Stimulated activated naive CD4-positive, alpha-beta T cell (primary cell): Measurements from ENCODE around the gene PSEN2.
"Not testable (repeated sequence)": the region's sequence is repeated elsewhere in the genome, so short reads cannot be mapped to it uniquely, and the experiment has no call there.

Source experiments
- DNase-seq, 6 experiments: peaks; one replicate each; lab custom pipeline; 2025; lab: John Stamatoyannopoulos, UW

Gene PSEN2

DNA sequence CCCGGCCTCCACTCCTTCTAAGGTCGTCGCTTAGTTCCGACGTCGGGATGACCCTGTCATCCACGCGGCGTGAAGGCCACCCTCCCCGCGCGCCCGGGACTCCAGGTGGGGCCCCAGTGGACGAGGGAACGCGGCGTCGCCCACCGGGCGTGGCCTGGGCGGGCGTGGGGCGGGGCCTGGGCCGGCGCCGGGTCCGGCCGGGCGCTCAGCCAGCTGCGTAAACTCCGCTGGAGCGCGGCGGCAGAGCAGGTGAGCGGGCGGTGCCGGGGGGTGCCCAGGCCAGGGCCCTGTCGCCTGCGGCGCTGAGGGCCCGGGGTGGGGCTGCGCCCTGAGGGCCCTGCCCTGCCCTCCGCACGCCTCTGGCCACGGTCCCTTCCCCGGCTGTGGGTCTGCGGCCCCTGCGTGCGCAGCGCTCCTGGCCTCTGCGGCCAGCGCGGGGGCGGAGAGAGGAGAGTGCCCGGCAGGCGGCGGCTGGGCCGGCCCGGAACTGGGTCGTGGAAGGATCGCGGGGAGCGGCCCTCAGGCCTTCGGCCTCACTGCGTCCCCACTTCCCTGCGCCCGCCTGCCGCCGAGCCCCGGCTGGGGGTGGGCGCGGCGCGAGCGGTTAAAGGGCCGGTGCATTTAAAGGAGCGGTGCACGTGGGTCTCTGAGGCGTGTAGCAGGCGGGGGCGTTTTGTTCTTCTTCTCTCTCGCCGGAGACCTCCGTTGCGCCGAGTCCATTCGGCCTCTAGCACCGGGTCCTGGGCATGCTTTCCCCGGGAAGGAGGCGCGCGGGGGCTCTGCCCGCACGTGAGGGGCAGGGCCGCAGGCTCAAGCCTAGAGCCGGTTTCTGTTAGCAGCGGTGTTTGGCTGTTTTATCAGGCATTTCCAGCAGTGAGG lies at the start of gene PSEN2:
TSS of gene PSEN2 (plus strand) at position 216 of the 879 bp plus-strand sequence. CDS start 11,292 bp downstream, outside the sequence.
- peak in 4 of 6 experiments; percentile 15 to 45 (median 22) for DNase-seq

DNA sequence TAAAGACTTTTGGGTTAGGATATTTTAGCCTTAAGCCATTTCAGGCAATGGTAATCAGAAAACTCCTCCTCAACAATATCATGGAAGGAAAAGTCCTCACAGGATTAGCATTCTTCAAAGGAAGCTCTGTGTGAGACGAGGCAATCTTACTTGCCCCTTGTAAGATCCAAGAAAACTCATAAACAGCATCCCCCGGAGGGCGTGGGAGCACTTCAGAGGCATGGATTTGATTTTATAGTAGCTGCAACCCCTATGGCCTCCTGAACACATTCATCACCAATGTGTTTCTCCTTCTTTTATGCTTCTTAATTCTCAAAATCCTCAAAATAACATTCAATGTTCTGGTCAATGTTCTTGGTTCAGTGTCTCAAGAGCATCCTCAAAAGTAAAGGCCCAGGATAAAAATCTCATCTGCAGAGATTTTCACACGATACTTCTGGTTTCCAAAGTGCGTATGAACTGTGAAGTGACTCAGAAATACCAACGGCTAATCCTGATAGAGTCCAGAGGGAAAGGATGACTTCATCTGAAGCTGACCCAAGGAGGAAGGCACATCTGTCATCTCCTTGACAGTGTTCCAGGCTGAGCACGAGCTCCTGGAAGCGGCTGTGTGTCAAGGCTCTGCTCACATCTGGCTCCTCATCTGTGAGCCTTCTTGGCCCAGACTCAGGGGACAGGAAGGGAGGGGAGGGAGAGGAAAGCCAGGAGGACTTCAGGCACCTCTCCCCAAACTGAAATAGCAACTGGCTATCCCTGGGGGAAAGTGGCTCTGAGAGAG lies 49.3 kb upstream of the PSEN2 start:
- no peak for DNase-seq

DNA sequence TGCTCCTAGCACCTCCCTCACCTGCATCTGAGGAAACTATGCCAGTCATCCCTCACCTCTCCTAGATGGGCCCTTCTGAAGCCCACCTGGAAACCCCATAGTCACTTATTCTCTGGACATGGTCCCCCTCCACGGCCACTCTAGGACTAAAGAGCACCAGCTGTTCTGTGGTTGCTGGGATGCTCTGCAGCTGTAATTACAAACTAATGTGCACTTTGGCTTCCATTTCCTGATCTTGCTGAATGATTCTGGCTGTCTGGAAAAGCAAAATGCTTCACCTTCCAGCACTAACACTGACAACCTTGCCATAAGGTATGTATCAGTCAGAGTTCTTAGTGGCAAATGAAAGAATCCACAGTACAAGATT lies 48.7 kb upstream of the PSEN2 start:
- no peak for DNase-seq

DNA sequence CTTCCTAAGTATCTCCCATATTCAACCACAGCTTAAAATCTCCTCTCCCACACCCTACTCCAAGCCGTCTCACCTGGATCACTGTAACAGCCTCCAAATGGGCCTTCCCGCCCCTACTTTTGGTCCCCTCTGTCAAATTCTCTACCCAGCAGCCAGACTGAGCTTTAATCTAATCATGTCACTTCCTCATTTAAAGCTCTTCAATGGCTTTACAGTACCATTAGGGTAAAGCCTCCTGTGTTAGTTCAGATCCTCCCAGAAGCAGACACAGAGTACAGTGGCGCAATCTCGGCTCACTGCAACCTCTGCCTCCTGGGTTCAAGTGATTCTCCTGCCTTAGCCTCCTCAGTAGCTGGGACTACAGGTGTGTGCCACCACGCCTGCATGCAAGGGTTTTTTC lies 46.8 kb upstream of the PSEN2 start:
- no peak for DNase-seq

DNA sequence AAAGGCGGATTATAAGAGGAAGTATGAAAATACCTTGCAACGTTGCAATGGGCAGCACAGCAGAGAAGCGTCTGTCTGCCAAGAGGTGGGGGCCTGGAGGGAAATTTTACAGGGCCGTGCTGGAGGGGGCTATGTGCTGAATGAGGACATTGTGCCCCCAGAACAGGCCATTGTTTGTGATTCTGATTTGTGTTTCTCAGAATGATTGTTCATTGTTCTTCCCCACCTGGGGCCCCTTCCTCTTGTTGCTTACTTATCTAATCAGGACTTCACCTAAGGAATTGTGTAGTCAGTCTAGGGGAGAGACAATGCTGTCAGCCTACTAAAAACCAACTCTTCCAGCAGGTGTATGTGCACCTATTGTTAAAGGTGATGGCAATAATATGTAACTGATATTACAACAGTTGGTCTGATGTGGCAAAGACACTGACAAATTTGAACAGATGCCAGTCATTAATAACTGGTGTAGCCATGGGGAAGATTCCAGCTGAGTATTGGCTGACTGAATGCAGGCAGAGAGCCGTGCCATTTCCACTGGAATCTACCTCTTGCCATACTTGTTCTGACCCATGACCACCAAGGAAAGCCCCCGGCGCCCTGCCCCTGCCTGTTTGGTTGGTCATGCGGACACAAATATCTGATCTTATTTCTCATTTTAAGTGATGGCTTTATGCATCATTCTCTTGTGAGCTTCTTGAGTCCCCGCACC lies 45.2 kb upstream of the PSEN2 start:
- no peak for DNase-seq

DNA sequence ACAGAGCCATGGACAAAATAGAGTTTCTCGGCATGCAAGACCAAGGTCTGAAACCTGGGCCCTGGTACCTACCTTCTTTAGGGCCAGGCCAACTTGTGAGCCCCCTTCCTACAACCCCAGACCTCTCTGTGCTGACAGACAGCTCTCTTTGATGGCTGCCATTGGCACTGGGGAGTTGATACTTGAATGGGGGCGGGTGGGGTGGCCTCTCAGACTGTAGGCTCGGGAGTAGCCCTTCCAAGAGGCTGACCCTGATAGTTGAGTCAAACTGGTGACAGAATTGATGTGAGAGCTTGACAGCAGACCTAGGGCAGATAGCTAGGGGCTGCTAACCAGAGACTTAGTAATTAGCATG lies 44.7 kb upstream of the PSEN2 start:
- DNase-seq, result no peak

DNA sequence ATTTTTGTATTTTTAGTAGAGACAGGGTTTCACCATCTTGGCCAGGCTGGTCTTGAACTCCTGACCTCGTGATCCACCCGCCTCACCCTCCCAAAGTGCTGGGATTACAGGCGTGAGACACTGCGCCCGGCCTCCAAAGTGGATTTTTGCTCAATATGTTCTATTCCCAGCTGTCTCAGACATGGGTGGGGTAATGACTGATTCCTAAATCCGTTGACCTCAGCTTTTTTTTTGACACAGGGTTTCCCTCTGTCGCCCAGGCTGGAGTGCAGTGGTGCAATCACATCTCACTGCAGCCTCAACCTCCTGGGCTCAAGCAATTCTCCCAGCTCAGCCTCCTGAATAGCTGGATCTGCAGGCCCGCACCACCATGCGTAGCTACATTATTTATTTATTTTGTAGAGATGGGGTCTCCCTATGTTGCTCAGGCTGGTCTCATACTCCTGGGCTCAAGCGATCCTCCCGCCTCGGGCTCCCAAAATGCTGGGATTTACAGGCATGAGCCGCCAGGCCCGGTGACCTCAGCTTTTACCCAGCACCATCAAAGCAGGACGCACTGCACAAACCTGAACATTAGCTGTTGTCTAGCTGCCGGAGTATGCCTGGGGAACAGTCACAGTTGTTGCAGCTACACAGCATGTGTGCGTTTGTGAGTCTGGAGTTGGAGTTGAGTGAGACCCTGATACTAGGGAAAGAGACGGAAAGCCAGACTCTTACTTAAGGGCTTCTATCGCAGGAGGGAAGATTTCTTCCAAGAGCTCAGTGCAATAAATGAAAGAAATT lies 43.7 kb upstream of the PSEN2 start:
- DNase-seq, result no peak

DNA sequence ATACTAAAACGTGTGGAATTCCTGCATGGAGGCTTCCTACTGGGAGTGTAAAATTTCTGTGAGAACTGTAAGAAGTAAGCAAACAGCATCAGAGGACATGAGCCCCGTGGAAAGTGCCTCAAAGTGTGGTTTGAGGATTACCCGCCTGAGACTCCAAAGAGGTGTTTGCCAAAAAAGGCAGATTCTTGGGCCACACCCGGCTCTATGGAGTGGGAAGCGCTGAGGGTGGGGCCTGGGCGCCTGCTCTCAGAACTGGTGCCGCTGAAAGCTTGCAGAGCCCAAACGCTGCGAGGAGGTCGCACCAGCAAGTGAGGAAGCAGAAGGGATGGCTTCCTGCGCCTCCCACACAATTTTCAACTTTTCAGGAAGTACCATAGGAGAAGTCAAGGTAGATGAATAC lies 43.0 kb upstream of the PSEN2 start:
- peak in 2 of 6 experiments; percentile 8 to 41 for DNase-seq

DNA sequence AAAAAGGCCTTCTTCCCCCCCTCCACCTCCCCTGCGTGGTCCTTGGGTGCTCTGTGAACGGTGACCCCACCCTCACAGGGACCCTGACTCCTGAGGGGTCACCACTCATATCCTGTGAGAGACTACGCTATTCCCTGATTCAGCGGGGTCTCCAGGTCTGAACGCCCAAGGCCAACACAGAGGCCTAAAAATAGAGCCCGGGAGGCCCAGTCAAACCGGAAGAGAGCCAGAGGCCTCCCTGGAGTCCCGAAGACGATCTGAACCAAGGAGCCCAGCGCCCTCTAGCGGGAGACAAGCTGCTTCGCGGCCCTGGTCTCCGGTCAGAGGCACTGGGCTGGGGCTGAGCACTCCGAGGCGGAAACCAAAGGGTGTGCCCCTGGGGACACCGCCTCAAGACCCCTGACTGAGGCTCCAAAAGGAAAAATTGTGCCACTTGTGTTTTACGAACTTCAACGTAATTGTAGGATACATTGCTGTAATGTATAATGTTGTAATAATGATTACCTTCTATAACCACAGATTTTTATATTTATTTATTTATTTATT lies 42.4 kb upstream of the PSEN2 start:
- peak; percentile 75 to 92 (median 91) for DNase-seq

DNA sequence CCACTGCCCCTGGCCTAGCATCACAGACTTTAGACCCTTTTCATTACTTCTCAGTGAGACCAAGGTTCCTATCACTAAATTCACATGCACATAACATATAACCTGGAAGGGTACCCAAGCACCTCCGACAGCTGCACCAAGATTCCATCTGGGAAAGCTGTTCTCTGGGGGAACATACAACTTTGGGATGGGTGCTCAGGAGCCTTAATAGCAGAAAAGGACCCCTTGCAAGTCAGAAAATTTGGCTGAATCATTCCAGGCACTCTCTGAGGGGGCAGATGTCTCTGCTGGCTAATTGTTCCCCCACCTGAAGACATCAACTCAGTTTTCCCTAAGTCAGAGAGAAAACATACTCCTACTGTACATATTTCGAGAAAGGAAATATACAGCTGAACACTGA lies 41.3 kb upstream of the PSEN2 start:
- DNase-seq, result no peak

DNA sequence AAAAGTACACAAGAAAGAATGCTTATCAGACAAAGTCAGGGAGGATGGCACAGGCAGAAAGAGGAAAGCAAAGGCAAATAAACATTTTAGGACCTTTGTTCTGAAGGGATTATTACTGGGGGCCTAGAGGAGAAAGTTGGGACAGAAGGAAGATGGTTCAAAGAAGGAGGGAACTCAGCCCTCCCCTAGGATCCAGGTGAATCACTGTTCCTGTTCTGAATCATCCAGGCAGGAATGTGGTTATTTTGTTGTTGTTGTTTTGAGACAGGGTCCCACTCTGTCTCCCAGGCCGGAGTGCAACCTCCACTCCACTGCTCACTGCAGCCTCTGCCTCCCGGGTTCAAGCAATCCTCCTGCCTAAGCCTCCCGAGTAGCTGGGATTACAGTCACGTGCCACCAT lies 38.5 kb upstream of the PSEN2 start:
- DNase-seq, result no peak

DNA sequence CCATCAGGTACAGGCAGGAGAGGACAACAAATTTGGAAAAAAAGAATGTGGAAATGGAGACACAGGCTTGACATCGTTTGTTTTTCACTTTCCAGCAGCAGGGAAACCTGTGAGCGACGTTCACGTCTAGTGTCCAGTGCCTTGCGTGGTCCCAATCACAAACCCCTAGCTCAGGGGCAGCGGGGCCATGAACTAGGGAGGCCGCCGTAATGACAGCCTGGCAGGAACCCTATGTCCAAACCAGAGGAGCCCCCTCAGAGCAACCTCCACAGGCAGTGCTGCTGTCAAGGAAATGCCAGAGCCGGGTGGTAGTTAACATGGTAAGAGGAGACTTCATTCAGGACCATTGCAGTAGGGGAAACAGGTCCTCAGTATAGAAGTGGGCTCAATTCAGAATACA lies 37.8 kb upstream of the PSEN2 start:
- no peak for DNase-seq

DNA sequence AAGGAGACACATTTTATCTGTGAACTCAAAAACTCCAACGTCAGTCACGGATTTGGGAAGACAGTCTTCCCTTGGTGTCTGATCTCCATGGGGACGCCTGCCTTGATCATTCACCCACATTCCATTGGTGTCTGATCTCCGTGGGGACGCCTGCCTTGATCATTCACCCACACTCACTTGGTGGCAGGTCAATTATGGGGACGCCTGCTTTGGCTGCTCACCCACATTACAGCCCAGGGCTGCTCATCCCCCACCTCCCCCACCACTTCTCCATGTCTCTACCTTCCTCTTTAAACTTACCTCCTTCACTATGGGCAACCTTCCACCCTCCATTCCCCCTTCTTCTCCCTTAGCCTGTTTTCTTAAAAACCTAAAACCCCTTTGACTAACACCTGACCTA lies 36.2 kb upstream of the PSEN2 start:
- not testable (repeated sequence) for DNase-seq

DNA sequence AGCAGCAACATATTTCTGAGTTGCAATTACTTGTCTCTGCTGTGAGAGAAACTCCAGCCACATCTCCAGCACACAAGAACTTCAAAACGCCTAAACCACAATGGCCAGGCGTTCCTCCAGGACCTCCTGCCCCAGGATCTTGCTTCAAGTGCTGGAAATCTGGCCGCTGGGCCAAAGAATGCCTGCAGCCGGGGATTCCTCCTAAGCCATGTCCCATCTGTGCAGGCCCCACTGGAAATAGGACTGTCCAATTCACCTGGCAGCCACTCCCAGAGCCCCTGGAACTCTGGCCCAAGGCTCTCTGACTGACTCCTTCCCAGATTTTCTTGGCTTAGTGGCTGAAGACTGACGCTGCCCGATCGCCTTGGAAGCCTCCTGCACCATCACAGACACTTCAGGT lies 35.0 kb upstream of the PSEN2 start:
- not testable (repeated sequence) for DNase-seq

DNA sequence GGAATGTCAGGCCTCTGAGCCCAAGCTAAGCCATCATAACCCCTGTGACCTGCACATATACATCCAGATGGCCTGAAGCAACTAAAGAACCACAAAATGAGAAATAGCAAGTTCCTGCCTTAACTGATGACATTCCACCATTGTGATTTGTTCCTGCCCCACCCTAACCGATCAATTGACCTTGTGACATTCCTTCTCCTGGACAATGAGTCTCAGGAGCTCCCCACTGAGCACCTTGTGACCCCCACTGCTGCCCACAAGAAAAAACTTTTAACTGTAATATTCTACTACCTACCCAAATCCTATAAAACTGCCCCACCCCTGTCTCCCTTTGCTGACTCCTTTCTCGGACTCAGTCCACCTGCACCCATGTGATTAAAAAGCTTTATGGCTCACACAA lies 32.5 kb upstream of the PSEN2 start:
- DNase-seq, result not testable (repeated sequence)

DNA sequence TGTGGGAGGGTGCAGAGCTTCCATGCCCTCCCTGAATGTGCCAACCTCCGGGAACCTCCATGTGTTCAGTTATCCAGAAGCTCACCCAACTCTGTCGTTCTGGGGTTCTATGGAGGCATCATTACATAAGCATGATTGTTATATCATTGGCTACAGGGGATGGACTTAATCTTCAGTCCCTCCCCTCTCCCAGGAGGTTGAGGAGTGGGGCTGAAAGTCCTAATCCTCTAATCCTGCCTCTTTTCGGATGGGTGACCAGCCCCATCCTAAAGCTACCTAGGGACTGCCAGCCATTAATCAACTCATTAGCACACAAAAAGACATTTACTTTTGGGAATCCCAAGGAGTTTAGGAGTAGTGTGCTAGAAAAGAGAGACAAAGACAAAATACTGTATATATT lies 32.0 kb upstream of the PSEN2 start:
- no peak for DNase-seq

DNA sequence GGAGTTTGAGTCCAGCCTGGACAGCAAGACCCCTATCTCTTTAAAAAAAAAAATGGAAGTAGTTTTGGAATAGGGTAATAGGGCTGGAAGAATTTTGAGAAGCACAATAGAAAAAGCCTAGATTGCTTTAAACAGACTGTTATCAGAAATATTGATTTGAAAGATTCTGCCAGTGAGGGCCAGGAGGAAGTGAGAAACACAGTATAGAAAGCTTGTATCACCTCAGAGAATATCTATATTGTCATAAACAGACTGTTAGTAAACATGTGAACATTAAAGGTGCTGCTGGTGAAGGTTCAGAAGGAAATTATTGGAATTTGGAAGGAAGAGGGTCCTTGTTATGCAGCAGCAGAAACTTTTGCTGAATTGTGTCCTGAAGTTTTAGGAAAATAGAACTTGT lies 24.8 kb upstream of the PSEN2 start:
- DNase-seq, result no peak

DNA sequence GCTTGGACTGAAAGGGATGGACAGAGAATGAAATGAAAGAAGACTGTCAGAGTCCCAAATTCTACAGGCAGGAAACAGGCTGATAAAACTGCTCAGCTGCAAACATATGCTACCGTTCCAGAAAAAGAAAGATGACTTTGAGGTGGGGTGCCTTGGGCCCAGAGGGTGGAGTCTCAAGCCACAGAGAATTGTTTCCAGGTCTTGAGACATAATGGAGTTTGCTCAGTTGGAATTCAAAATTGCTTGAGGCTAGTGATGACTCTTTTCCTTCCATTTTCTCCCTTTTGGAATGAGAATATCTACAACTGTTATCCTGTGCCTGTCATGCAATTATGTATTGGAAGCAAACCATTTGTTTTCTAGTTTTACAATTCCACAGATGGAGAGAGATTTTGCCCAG lies 23.6 kb upstream of the PSEN2 start:
- DNase-seq, result no peak

DNA sequence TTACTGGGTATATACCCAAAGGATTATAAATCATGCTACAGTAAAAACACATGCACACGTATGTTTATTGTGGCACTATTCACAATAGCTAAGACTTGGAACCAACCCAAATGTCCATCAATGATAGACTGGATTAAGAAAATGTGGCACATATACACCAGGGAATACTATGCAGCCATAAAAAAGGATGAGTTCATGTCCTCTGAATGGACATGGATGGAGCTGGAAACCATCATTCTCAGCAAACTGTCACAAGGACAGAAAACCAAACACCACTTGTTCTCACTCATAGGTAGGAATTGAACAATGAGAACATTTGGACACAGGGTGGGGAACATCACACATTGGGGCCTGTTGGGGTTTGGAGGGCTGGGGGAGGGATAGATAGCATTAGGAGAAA lies 15.9 kb upstream of the PSEN2 start:
- not testable (repeated sequence) for DNase-seq

DNA sequence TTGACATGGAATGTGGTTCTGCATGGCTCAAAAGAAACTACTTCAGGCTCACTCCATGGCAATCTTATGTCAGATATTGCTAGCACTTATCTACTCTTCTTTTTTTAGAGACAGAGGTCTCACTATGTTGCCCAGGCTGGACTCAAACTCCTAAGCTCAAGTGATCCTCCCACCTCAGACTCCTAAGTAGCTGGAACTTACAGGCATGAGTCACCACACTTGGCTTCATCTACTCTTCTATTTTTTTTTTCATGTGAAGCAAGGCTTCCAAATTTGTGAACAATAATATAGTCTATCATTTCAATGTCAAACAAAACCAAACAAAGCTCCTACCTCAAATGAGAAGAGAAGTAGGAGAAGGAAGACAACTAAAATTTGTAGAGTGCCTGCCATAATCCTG lies 7.5 kb upstream of the PSEN2 start:
- DNase-seq, result no peak

DNA sequence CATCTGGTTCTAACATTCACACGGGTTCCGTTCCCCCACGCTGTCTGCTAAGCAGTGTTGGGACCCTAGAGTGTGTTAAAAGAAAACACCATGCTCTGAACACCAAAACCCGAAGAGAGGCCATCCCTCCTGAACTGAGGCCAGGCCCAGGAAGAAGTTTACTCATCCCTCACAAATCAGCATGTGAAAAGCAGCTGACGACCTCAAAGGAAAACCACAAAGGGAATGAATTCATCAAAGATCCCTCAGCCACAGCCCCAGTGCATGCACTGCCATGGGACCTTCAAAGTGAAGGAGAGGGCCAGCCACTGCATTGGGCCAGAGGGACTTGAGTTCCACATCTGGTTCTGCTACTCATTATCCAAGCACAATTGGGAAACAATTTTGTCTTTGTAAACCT lies 7.0 kb upstream of the PSEN2 start:
- DNase-seq, result no peak

DNA sequence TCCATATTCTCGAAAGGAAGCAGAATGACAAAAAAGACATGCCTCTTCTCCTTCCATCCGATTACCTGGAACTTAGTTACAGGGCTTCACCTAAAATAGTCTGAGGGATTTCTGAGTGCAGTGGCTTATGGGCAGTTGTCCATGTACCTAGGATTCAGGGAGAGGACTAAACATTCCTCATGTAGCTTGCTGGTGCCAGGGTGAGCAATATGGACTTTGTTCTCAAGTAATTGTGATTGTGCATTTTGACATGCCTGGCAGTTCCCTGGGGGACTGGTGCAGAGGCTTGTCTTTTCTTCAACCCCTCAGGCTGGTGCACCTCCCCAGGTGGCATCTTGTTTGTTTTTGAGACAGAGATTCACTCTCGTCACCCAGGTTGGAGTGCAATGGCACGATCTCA lies 6.1 kb upstream of the PSEN2 start:
- no peak for DNase-seq
